Measurements from ENCODE around the gene BACE2. TPM values are rescaled to one million over a fixed set of nuclear protein-coding genes. Genes with fewer than 3 reads are reported as not detected.

The BACE2 gene
- total RNA-seq, 2 donors from 2014 or later: 0.21 to 2.6 TPM

DNA sequence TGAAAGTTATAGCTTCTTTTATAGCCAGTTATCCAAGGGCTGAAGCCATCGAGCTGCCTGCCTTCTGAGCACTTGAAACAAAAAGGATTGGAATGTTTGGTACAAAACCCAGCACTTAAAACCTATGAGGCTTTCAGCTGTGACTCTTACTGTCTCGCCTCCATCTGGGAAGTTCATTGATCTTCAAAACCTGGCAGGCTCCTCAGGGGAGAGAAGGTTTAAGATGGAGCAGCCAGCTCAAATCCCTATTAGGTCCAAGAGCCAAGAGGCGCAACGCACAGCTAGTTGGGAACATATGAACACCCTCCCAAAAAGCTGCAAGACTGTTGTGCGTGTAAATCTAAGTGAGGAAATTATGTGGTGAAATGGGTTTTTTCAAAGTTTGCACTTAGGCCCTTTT, 33.4 kb downstream of the BACE2 start:
- H3K27ac Mint-ChIP-seq: no peak overlapping the region
- H3K4me1 Mint-ChIP-seq (ENCODE audit: low read depth in 2 of 2): no peaks in the 10 kb centered on the region
- peaks cover 9 to 12% of the 10 kb centered on the region in 2 donors for H3K27me3 Mint-ChIP-seq
- ATAC-seq (no peak), DNase-seq (ENCODE audit: low spot score) (no peak)
- H3K9me3 Mint-ChIP-seq: no peaks in the 10 kb centered on the region
- H3K36me3 Mint-ChIP-seq: no peaks in the 10 kb centered on the region
- H3K4me3 Mint-ChIP-seq: no peak overlapping the region

DNA sequence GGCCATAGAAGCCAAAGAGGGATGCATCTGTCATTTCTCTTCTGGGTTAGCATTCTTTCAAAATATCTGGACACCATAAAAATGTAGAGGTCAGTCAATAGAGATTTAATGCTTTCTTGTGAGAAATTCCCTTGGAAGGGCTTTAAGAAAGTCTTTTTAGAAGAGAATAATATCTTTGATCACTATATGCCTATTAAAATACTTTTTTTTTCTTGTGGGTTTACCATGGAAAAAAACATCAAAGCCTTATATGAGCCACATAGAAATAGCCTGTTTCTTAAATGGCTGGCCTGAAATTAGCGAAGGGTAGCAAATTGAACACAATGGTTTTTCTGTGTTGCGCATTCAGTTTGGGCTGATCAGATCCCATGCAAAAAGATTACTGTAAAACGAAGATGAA, 36.8 kb downstream of the BACE2 start:
- H3K27ac Mint-ChIP-seq: no peak overlapping the region
- no peaks in the 10 kb centered on the region for H3K9me3 Mint-ChIP-seq
- H3K36me3 Mint-ChIP-seq: no peaks in the 10 kb centered on the region
- peaks cover 9 to 12% of the 10 kb centered on the region in 2 donors for H3K27me3 Mint-ChIP-seq
- DNase-seq (ENCODE audit: low spot score) (no peak), ATAC-seq (no peak)
- no peak overlapping the region for H3K4me3 Mint-ChIP-seq
- no peaks in the 10 kb centered on the region for H3K4me1 Mint-ChIP-seq (ENCODE audit: low read depth in 2 of 2)

DNA sequence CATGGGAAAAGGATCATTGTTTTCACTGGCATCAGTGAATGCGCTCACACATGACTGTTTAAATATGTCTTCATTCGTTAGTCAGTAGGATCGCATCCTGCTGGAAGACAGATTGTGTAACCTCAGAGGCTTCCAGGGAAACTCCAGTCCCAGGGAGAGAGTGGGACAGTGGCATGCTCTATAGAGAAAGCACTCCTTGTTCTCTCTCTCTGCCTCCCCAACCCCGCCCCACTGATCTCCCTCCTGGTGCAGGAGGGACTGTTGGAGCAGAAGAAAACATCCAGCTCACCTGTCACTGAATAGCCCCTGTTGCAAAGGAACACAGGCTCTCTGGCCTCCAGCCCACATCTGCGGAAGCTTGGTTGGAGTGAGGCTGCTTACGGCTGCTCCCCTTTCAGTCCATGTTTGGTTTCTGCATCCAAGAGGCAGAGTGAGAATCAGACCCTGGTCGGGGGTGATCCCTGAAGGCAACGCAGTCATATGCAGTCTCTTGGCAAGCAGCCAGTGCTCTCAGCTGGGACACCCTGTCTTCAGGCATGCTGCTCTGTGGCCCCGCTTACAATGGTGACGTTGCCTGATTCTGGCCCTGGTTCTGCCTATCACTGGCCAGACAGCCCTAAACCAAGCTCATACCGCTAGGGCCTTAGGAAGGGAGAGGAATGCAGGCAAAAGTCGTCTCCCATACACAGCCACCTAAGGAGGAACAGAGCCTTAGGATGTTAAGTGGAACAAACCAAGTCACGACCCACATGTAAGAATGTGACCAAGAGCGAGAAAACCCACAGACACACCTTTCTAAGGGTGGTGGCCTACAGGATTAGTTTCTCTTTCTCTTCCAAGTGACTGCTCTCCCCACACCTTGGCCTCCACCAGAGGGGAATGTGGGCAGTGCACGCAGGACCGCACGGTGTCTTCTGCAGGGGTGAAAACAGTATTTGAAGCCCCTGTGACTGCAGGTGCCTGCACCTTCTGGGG, 39.7 kb downstream of the BACE2 start:
- ATAC-seq (no peak), DNase-seq (ENCODE audit: low spot score) (no peak)
- H3K4me1 Mint-ChIP-seq (ENCODE audit: low read depth in 2 of 2): no peaks in the 10 kb centered on the region
- no peak overlapping the region for H3K27ac Mint-ChIP-seq
- H3K36me3 Mint-ChIP-seq: no peaks in the 10 kb centered on the region
- peaks cover 9 to 11% of the 10 kb centered on the region in 2 donors for H3K27me3 Mint-ChIP-seq
- H3K9me3 Mint-ChIP-seq: no peaks in the 10 kb centered on the region
- H3K4me3 Mint-ChIP-seq: no peak overlapping the region

DNA sequence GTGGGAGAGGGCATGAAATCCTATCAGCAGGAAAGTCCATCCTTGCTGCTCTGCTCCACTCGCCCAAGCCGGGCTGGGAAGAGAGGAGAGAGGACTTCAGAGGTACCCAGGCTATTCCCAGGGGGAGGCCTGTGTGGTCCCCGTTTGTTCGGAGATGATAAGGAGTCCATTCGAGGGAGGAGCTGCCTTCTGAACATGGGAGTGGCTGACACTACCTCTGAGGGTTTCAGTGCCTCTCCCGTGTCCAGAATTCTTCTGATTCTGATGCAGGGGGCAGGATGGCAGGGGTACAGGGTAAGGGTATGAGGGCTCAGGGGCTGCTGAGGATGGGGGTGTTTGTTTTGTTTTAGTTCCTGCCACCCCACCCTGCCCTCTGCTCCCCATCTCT, 40.4 kb downstream of the BACE2 start:
- Mint-ChIP-seq H3K9me3 (no peaks in the 10 kb centered on the region), H3K4me1 (ENCODE audit: low read depth in 2 of 2) (no peaks in the 10 kb centered on the region), H3K36me3 (no peaks in the 10 kb centered on the region), H3K27ac (no peak overlapping the region), H3K27me3 (peaks cover 4 to 5% of the 10 kb centered on the region in 2 donors), H3K4me3 (no peak overlapping the region)
- peak in 1 of 2 donors; percentile 17 for ATAC-seq
- DNase-seq (ENCODE audit: low spot score): no peak

DNA sequence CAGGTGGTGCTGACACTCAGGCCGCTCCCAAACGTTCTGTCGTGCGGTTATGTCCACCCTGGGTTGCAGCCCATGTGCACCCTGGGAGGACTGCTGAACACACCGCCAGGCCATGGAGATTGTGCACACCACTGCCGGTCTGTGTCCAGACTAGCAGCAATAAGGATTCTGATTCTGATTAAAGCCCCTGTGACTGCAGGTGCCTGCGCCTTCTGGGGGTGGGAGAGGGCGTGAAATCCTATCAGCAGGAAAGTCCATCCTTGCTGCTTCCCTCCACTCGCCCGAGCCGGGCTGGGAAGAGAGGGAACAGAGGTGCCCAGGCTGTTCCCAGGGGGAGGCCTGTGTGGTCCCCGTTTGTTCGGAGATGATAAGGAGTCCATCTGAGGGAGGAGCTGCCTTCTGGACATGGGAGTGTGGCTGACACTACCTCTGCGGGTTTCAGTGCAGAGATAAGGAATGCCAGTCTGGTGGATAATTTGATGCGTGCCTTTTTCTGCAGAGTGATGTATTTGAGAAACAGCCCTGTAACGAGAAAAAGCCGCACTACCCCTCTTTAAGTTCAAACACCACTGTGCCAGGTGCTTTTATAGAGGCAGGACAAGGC, 41.2 kb downstream of the BACE2 start:
- Mint-ChIP-seq H3K36me3 (no peaks in the 10 kb centered on the region), H3K9me3 (no peaks in the 10 kb centered on the region), H3K4me1 (ENCODE audit: low read depth in 2 of 2) (no peaks in the 10 kb centered on the region), H3K27ac (no peak overlapping the region), H3K27me3 (peaks cover 4% of the 10 kb centered on the region in 2 donors), H3K4me3 (no peak overlapping the region)
- DNase-seq (ENCODE audit: low spot score) (no peak), ATAC-seq (peak; percentile 29 to 36)

DNA sequence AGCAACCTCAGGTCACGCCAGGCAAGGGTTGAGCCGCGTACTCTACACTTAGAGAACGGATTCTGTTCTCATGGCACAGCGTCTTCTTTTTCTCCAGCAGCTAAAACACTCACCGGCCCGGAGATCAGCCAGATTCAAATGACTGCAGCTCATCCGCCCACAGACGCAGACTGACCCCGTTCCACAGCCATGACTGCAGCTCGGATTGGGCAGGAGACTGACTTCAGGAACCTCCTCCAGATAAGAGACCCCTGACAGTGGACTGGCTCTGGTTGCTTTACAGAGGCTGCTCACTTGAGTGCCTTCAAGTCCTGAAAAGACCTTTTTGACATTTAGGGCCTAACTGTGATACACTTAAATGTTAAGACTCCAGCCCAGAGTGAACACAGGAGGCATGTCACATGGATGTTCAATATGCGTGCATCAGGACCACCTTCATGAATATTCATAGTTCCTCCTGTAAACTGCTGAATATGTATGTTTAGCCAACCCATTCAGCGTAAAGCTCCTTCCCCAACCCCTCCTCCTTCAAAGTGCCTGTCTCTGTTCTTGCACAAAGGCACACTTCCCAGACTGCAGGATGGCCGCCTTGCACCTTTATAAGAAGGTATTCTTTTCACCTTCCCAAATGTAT, 42.6 kb downstream of the BACE2 start:
- H3K9me3 Mint-ChIP-seq: no peaks in the 10 kb centered on the region
- H3K27me3 Mint-ChIP-seq: peaks cover 11 to 17% of the 10 kb centered on the region in 2 donors
- no peaks in the 10 kb centered on the region for H3K36me3 Mint-ChIP-seq
- H3K27ac Mint-ChIP-seq: no peak overlapping the region
- H3K4me3 Mint-ChIP-seq: no peak overlapping the region
- DNase-seq (ENCODE audit: low spot score): no peak
- no peak for ATAC-seq
- H3K4me1 Mint-ChIP-seq (ENCODE audit: low read depth in 2 of 2): peaks cover 0 to 3% of the 10 kb centered on the region in 2 donors

DNA sequence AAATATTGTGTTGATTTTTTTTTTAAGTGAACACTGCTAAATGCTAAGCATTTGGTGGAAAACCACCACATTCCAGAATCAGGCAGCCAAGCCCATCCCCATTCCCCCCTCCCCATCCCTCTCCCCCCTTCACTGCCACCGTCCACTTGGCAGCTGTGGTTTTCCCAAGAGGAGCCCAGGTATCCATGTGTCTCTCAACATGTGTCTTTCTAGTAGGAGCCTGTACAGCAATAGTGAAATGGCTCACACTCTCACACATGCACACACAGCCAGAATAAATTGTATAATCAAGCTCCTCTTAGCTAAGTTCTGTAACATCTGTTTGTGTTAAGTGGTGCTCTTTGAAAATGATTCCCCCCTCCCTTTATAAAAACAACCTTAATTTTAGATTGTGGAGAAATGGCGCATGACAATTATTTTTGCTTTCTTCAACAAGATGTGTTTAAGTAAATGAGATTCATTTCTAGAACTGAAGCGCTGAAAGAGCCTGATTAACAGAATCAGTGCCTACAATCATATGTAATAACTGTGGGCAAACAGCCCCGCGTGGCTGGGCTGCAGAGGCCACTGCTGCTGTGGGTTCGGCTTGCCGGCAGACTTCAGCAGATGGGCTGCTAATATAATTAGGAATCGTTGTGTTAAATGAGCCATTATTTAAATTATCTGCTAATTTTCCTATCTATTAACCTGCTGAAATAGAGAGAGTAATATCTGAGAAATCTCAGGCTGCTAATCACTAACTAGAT, 43.3 kb downstream of the BACE2 start:
- DNase-seq (ENCODE audit: low spot score) (no peak), ATAC-seq (no peak)
- peaks cover 16 to 24% of the 10 kb centered on the region in 2 donors for H3K27me3 Mint-ChIP-seq
- no peak overlapping the region for H3K27ac Mint-ChIP-seq
- H3K36me3 Mint-ChIP-seq: no peaks in the 10 kb centered on the region
- H3K9me3 Mint-ChIP-seq: no peaks in the 10 kb centered on the region
- no peak overlapping the region for H3K4me3 Mint-ChIP-seq
- peaks cover 0 to 8% of the 10 kb centered on the region in 2 donors for H3K4me1 Mint-ChIP-seq (ENCODE audit: low read depth in 2 of 2)

DNA sequence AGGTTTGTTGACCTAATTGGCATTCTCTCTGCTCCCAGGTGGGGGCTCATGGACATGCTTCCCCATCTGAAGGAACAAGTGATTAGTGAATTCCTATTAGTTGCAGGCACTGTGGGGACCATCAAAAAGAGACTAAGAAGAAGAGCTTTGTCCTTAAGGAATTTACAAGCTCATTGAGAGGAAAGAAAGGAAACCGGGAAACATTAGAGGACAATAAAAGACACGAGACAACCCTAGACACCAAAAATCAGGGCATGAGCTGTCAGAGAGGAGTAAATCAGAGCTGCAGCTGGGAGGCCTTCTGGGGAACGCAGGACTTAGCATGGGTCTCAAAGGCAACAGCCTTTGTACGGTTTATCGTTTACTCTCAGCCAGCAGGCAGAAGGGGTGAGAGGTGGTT, 45.1 kb downstream of the BACE2 start:
- Mint-ChIP-seq H3K4me1 (ENCODE audit: low read depth in 2 of 2) (peaks cover 0 to 10% of the 10 kb centered on the region in 2 donors), H3K36me3 (no peaks in the 10 kb centered on the region)

DNA sequence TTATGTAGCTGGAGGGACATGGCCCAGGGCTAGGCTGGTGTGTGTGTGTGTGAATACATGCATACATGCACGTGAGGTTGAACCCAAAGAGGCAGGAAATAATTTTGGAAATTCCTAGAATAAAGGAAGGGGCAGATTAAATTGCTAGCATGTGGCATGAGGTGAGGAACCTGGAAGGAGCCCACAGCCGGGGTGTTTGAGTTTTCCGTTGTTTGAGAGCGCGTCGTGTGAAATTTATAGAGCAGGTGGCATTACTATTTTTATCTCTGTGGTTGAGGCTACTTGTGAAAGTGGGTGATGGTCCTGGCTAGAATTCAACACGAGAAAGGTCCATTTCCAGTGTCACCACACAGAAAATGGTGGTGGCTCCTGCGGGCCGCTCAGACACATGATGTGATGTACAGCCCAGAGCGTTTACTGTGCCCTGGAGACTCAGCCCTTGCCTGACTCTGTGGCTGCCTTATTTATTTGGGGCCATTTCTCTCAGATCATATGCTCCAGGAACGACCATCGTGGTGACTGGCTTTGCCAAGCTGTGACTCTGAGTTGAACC, 48.0 kb downstream of the BACE2 start:
- Mint-ChIP-seq H3K9me3 (no peaks in the 10 kb centered on the region), H3K27me3 (peaks cover 16 to 26% of the 10 kb centered on the region in 2 donors), H3K27ac (no peak overlapping the region), H3K36me3 (no peaks in the 10 kb centered on the region), H3K4me3 (no peak overlapping the region), H3K4me1 (ENCODE audit: low read depth in 2 of 2) (peaks cover 0 to 10% of the 10 kb centered on the region in 2 donors)
- DNase-seq (ENCODE audit: low spot score) (no peak), ATAC-seq (no peak)

More for the DNA sequence above, 45.1 kb downstream of the BACE2 start:
- peaks cover 16 to 26% of the 10 kb centered on the region in 2 donors for H3K27me3 Mint-ChIP-seq
- H3K27ac Mint-ChIP-seq: no peak overlapping the region
- H3K4me3 Mint-ChIP-seq: no peak overlapping the region
- no peak for DNase-seq (ENCODE audit: low spot score)
- ATAC-seq: no peak
- H3K9me3 Mint-ChIP-seq: no peaks in the 10 kb centered on the region

DNA sequence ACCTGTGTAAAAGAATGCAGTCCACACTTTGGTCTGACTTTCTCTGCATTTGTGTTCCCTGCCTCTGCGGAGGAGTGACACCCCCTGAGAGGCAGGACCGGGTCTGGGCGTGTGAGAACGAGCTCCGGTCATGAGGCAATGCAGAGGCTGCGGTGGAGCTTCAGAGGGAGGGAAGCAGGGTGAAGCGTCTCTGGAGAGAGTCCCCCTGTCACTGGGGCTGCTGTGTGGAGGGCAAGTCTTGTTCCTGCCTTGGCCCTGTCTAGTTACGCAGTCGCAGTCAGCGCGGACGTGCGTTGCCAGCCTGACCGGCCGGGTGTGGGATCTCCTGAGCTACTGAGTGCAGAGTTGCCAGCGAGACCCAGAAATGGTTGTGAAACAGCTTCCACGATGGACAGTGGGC, 48.5 kb downstream of the BACE2 start:
- H3K9me3 Mint-ChIP-seq: no peaks in the 10 kb centered on the region
- ATAC-seq (peak in 1 of 2 donors; percentile 9), DNase-seq (ENCODE audit: low spot score) (no peak)
- H3K27ac Mint-ChIP-seq: no peak overlapping the region
- no peak overlapping the region for H3K4me3 Mint-ChIP-seq
- peaks cover 16 to 26% of the 10 kb centered on the region in 2 donors for H3K27me3 Mint-ChIP-seq
- H3K4me1 Mint-ChIP-seq (ENCODE audit: low read depth in 2 of 2): peaks cover 0 to 10% of the 10 kb centered on the region in 2 donors
- H3K36me3 Mint-ChIP-seq: no peaks in the 10 kb centered on the region

DNA sequence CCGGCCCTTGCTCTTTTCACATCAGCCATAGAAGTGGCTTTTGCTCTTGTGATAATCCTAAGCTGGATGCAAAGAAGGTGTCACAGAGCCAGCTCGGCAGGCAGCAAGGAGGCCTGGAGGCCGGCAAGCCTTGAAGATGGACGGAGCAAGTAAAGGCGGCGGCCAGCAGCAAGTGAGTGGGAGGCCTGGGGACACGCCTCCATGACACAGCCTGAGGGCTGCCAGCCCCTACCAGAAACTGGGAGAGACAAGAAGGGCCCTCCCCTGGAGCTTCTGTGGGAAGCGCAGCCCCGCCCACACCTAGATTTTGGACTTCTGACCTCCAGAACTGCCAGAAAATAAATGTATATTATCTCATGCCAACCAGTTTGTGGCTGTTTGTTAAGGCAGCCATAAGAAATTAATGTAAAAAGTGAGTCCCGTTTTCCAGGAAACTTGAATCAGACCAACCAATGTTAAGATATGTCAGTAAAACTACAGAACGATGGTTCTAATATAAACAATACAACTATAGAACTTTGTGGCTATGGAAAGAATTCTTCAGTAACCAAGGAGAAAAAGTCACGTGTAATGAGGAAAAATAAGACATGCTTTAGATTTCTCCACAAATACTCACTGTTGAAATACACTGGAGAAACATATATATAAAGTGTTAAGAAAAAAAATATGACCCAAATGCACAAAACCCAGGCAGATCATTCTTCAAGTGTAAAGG, 49.9 kb downstream of the BACE2 start:
- Mint-ChIP-seq H3K36me3 (no peaks in the 10 kb centered on the region), H3K27me3 (peaks cover 16 to 26% of the 10 kb centered on the region in 2 donors)
- no peak for ATAC-seq

DNA sequence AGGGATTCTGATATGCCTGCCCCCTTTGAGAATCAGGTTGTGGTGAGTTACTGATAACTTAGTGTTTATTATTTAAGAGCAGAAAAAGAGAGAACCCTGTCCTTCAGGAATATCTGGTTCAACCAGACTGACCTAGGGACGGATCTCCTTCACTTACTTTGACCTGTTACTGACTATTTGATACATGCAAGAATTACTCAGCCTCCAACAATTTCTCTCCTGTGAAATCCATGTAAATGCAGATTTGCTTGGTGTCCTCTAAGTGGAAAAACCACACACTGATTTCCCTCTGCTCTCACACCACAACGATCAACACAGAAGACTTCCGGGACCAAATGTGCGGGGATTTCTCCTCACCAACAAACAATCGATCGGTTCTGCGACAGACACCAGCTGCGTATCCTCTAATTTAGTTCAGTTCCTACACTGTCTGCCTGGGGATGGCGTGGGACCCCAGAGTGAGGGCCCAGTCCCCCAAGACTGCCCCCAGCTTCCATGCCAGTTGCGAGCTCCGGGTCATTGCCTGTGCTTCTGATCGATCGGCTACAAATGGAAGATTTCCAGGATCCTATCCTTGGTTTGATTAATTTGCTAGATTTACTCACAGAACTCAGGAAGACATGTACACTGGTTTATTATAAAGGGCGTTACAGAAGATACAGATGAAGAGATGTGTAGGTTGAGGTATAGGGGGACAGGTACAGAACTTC, 51.7 kb downstream of the BACE2 start:
- Mint-ChIP-seq H3K27me3 (peaks cover 14 to 17% of the 10 kb centered on the region in 2 donors), H3K4me3 (no peak overlapping the region), H3K9me3 (no peaks in the 10 kb centered on the region), H3K4me1 (ENCODE audit: low read depth in 2 of 2) (peaks cover 0 to 14% of the 10 kb centered on the region in 2 donors), H3K27ac (no peak overlapping the region), H3K36me3 (no peaks in the 10 kb centered on the region)
- DNase-seq (ENCODE audit: low spot score): no peak
- no peak for ATAC-seq

More for the DNA sequence above, 49.9 kb downstream of the BACE2 start:
- Mint-ChIP-seq H3K4me1 (ENCODE audit: low read depth in 2 of 2) (peaks cover 0 to 14% of the 10 kb centered on the region in 2 donors), H3K27ac (no peak overlapping the region), H3K4me3 (no peak overlapping the region), H3K9me3 (no peaks in the 10 kb centered on the region)
- DNase-seq (ENCODE audit: low spot score): no peak
